ENCODE measurements around the gene KLHL40.

- TF ChIP-seq POLR2AphosphoS5 (IDR thresholded peaks at IDR 0.05; ENCODE audit: low read depth, low read length) (no peak), TCF7L2 (IDR thresholded peaks at IDR 0.05; ENCODE audit: low read depth, low read length) (no peak), CTCF (IDR thresholded peaks at IDR 0.05) (no peak)
These were observed 17.8 kb downstream of the KLHL40 start for GRCh38 chr3:42702982-42703694.

All from Panc1 (cell line).